ENCODE data around the gene LRP4. TPM values are rescaled to one million over a fixed set of nuclear protein-coding genes. Genes with fewer than 3 reads are reported as not detected.

The LRP4 gene
- total and polyA plus RNA-seq, 2 of the 13 experiments (the other 11 are each of a cell fraction or from before 2014, with no cell fraction given) = 4.7 to 13.3 TPM

DNA sequence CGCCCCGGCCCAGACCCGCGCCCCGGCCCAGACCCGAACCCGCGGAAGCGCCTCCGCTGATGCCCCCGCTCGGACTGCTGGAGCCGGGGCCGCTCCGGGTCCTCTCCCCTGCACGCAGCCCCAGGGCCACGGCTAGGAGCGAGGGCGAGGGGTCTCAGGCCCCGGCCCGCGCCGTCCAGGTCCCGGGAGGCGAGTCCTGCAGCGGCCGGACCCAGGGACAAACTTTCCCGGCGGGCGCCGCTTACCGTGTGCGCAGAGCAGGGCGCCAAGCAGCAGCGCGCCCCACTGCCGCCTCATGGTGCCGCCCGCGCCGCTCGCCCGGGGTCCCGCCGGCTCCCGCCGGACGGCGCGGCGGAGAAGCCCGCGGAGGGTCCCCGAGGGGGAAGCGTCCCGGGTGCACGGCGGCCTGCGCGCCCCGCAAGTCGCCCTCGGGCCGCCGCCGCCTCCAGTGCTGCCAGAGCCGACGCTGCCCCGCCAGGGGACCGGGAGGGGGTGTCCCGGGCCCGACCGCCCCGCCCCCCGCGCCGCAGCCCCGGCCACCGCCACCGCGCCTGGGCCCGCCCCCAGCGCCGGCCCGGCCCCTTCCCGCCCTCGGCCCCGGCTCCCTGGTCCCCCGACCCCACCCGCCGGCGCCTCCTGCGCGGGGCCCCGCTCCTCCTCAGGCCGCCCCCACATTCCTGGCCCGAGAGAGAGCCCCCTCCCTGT is at the start of gene LRP4 (continued):
- TF ChIP-seq, protein P1, sequence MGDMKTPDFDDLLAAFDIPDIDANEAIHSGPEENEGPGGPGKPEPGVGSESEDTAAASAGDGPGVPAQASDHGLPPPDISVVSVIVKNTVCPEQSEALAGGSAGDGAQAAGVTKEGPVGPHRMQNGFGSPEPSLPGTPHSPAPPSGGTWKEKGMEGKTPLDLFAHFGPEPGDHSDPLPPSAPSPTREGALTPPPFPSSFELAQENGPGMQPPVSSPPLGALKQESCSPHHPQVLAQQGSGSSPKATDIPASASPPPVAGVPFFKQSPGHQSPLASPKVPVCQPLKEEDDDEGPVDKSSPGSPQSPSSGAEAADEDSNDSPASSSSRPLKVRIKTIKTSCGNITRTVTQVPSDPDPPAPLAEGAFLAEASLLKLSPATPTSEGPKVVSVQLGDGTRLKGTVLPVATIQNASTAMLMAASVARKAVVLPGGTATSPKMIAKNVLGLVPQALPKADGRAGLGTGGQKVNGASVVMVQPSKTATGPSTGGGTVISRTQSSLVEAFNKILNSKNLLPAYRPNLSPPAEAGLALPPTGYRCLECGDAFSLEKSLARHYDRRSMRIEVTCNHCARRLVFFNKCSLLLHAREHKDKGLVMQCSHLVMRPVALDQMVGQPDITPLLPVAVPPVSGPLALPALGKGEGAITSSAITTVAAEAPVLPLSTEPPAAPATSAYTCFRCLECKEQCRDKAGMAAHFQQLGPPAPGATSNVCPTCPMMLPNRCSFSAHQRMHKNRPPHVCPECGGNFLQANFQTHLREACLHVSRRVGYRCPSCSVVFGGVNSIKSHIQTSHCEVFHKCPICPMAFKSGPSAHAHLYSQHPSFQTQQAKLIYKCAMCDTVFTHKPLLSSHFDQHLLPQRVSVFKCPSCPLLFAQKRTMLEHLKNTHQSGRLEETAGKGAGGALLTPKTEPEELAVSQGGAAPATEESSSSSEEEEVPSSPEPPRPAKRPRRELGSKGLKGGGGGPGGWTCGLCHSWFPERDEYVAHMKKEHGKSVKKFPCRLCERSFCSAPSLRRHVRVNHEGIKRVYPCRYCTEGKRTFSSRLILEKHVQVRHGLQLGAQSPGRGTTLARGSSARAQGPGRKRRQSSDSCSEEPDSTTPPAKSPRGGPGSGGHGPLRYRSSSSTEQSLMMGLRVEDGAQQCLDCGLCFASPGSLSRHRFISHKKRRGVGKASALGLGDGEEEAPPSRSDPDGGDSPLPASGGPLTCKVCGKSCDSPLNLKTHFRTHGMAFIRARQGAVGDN (CRISPR knock-in tag; IDR thresholded peaks at IDR 0.05) = peak; percentile 32; the same call in 1 of the 2 replicates
- peak; percentile 37; the same call in 1 of the 2 replicates for TF ChIP-seq TFDP1 (CRISPR knock-in tag; IDR thresholded peaks at IDR 0.05; ENCODE audit: borderline replicate concordance)
- TF ChIP-seq ZNF234 (CRISPR knock-in tag; conservative IDR thresholded peaks at IDR 0.05) = 0 out of 2 replicates have a peak, but pooled peaks have one; percentile 54
- TF ChIP-seq ZBTB7B (CRISPR knock-in tag; IDR thresholded peaks at IDR 0.05) = 0 out of 2 replicates have a peak, but pooled peaks have one; percentile 21
- TF ChIP-seq, protein P2, sequence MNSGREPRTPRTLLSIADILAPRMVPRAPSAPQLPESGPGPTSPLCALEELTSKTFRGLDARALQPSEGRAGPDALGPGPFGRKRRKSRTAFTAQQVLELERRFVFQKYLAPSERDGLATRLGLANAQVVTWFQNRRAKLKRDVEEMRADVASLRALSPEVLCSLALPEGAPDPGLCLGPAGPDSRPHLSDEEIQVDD (CRISPR knock-in tag; IDR thresholded peaks at IDR 0.05; ENCODE audit: borderline replicate concordance) = 0 out of 2 replicates have a peak, but pooled peaks have one; percentile 37
- no peak for TF ChIP-seq JDP2 (CRISPR knock-in tag; IDR thresholded peaks at IDR 0.05; ENCODE audit: borderline replicate concordance)
- TF ChIP-seq NFATC3 (CRISPR knock-in tag; IDR thresholded peaks at IDR 0.05) = no peak
- TF ChIP-seq SAP130 (CRISPR knock-in tag; IDR thresholded peaks at IDR 0.05; ENCODE audit: low read depth) = peak; percentile 34; the same call in 1 of the 2 replicates
- peak; percentile 97 for TF ChIP-seq ZNF777 (CRISPR knock-in tag; IDR thresholded peaks at IDR 0.05)
- TF ChIP-seq TCF12 (IDR thresholded peaks at IDR 0.05) = no peak
- TF ChIP-seq TCF12 (CRISPR knock-in tag; IDR thresholded peaks at IDR 0.05) = 0 out of 2 replicates have a peak, but pooled peaks have one; percentile 27
- TF ChIP-seq ZNF782 (CRISPR knock-in tag; IDR thresholded peaks at IDR 0.05; ENCODE audit: borderline replicate concordance) = no peak
- TF ChIP-seq, protein P3, sequence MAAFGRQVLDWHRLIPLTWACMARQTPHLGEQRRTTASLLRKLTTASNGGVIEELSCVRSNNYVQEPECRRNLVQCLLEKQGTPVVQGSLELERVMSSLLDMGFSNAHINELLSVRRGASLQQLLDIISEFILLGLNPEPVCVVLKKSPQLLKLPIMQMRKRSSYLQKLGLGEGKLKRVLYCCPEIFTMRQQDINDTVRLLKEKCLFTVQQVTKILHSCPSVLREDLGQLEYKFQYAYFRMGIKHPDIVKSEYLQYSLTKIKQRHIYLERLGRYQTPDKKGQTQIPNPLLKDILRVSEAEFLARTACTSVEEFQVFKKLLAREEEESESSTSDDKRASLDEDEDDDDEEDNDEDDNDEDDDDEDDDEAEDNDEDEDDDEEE (CRISPR knock-in tag; IDR thresholded peaks at IDR 0.05) = no peak
- TF ChIP-seq RELA (CRISPR knock-in tag; IDR thresholded peaks at IDR 0.05) = no peak
- TF ChIP-seq THAP8 (CRISPR knock-in tag; IDR thresholded peaks at IDR 0.05; ENCODE audit: borderline replicate concordance) = no peak
- 0 out of 2 replicates have a peak, but pooled peaks have one; percentile 8 for TF ChIP-seq ZNF446 (CRISPR knock-in tag; IDR thresholded peaks at IDR 0.05)
- TF ChIP-seq ZNF333 (CRISPR knock-in tag; IDR thresholded peaks at IDR 0.05; ENCODE audit: borderline replicate concordance) = no peak
- no peak for TF ChIP-seq SKI (IDR thresholded peaks at IDR 0.05; ENCODE audit: partially characterized antibody)
- TF ChIP-seq ZNF160 (CRISPR knock-in tag; IDR thresholded peaks at IDR 0.05) = no peak; the same call in 1 of the 2 replicates
- TF ChIP-seq TAF1 (CRISPR knock-in tag; IDR thresholded peaks at IDR 0.05) = peak; percentile 32; the same call in 1 of the 2 replicates
- no peak for TF ChIP-seq PITX1 (CRISPR knock-in tag; IDR thresholded peaks at IDR 0.05)

Data from HepG2 (cell line).